IMR-90 (cell line): Measurements from ENCODE around the gene GZMB. TPM values are rescaled to one million over a fixed set of nuclear protein-coding genes. Genes with fewer than 3 reads are reported as not detected.

Experiments used
- ATAC-seq: fragments of 200-7000 bp; cut with Tn5 transposase; 2 replicates; pipeline ENCODE4 v1.9.1; 2020; ENCODE audit warnings: low read depth, mild to moderate bottlenecking, moderate library complexity
- BruUV-seq: library from RNA; stranded (reverse); fragments of 400-500 nt; replicated peaks from 2 replicates; lab custom pipeline; 2021; lab: Mats Ljungman, UMichigan
- CTCF ChIA-PET: fragments of 300-600 bp; formaldehyde crosslinking; extraction: SDS; loops from one replicate; lab custom pipeline; 2021; ENCODE audit warnings: antibody characterized with exemption; lab: Yijun Ruan, JAX
- POLR2A ChIA-PET: fragments of 300-600 bp; sonication (Branson Sonifier 250); formaldehyde crosslinking; loops from one replicate; lab custom pipeline; 2022; ENCODE audit warnings: antibody characterized with exemption; ENCODE audit not compliant: unreplicated experiment; lab: Charles Lee
- DNase-seq: peaks from one replicate; pipeline ENCODE4 v3.0.0; 2013
- H2AFZ ChIP-seq: replicated peaks from 2 replicates; pipeline ENCODE3; 2013; ENCODE audit warnings: low read length, mild to moderate bottlenecking; ENCODE audit not compliant: poor library complexity
- H2AK5ac ChIP-seq: 2 replicates; pipeline ENCODE4 v1.6.1; 2013; ENCODE audit warnings: low read depth, low read length, inconsistent platforms
- H2AK9ac ChIP-seq: replicated peaks from 2 replicates; pipeline ENCODE3; 2013; ENCODE audit warnings: mild to moderate bottlenecking, low read depth, low read length, moderate library complexity; ENCODE audit not compliant: poor library complexity
- H2BK120ac ChIP-seq: 2 replicates; pipeline ENCODE4 v1.6.1; 2013; ENCODE audit warnings: low read depth, low read length, inconsistent platforms
- H2BK15ac ChIP-seq: 3 replicates; pipeline ENCODE4 v1.6.1; 2013; ENCODE audit warnings: low read depth, low read length, inconsistent platforms
- H2BK20ac ChIP-seq: 2 replicates; pipeline ENCODE4 v1.6.1; 2013; ENCODE audit warnings: low read depth, mild to moderate bottlenecking, inconsistent platforms, low read length, moderate library complexity
- H2BK5ac ChIP-seq: 2 replicates; pipeline ENCODE4 v1.6.1; 2013; ENCODE audit warnings: mild to moderate bottlenecking, low read depth, low read length, inconsistent platforms; ENCODE audit not compliant: poor library complexity, severe bottlenecking
- H3K14ac ChIP-seq: replicated peaks from 2 replicates; pipeline ENCODE4 v1.6.1; 2013; ENCODE audit warnings: low read depth, low read length, inconsistent platforms
- H3K18ac ChIP-seq: 2 replicates; pipeline ENCODE4 v1.6.1; 2013; ENCODE audit warnings: low read depth, low read length, control low read depth
- H3K23ac ChIP-seq: 2 replicates; pipeline ENCODE4 v1.6.1; 2013; ENCODE audit warnings: low read depth, low read length, inconsistent platforms
- H3K27ac ChIP-seq: 2 replicates; pipeline ENCODE4 v1.5.1; 2013; ENCODE audit warnings: mild to moderate bottlenecking, control low read depth, low read length; ENCODE audit not compliant: insufficient read depth
- H3K27me3 ChIP-seq: 2 replicates; pipeline ENCODE4 v1.6.1; 2013; ENCODE audit warnings: low read length; ENCODE audit not compliant: control insufficient read depth, insufficient read depth
- H3K36me3 ChIP-seq: 2 replicates; pipeline ENCODE4 v1.6.1; 2013; ENCODE audit warnings: low read length, mixed read lengths; ENCODE audit not compliant: control insufficient read depth, insufficient read depth
- H3K4ac ChIP-seq: 2 replicates; pipeline ENCODE4 v1.6.1; 2013; ENCODE audit warnings: low read depth, low read length, inconsistent platforms
- H3K4me1 ChIP-seq: 2 replicates; pipeline ENCODE4 v1.6.1; 2013; ENCODE audit warnings: low read length, mixed read lengths; ENCODE audit not compliant: control insufficient read depth, insufficient read depth
- H3K4me2 ChIP-seq: 2 replicates; pipeline ENCODE4 v1.6.1; 2013; ENCODE audit warnings: low read depth, mild to moderate bottlenecking, control low read depth, low read length, moderate library complexity
- H3K4me3 ChIP-seq: 2 replicates; pipeline ENCODE4 v1.5.1; 2013; ENCODE audit warnings: low read depth, mild to moderate bottlenecking, control low read depth, low read length, moderate library complexity; ENCODE audit not compliant: insufficient read depth
- H3K56ac ChIP-seq: 2 replicates; pipeline ENCODE4 v1.6.1; 2013; ENCODE audit warnings: low read length, inconsistent platforms; ENCODE audit not compliant: insufficient read depth; ENCODE audit errors: extremely low read depth
- H3K79me1 ChIP-seq, 2 experiments: 2 replicates each; pipeline ENCODE4 v1.6.1; 2013; ENCODE audit warnings: low read length in 2 of 2, inconsistent platforms in 1 of 2, low read depth in 1 of 2
- H3K9ac ChIP-seq: 2 replicates; pipeline ENCODE4 v1.6.1; 2013; ENCODE audit warnings: low read depth, low read length, control low read depth
- H3K9me1 ChIP-seq: 2 replicates; pipeline ENCODE4 v1.6.1; 2013; ENCODE audit warnings: low read length, inconsistent platforms; ENCODE audit not compliant: insufficient read depth
- H3K9me3 ChIP-seq: 2 replicates; pipeline ENCODE4 v1.6.1; 2013; ENCODE audit warnings: low read length; ENCODE audit not compliant: control insufficient read depth, insufficient read depth
- H4K20me1 ChIP-seq: 2 replicates; pipeline ENCODE4 v1.6.1; 2013; ENCODE audit warnings: low read length, inconsistent platforms; ENCODE audit not compliant: insufficient read depth
- H4K5ac ChIP-seq: 2 replicates; pipeline ENCODE4 v1.6.1; 2013; ENCODE audit warnings: mild to moderate bottlenecking, low read depth, low read length, control low read depth
- H4K8ac ChIP-seq, 2 experiments: 2 replicates each; pipeline ENCODE4 v1.6.1; 2013; ENCODE audit warnings: low read depth in 2 of 2, low read length in 2 of 2, control low read depth in 1 of 2, inconsistent platforms in 1 of 2
- H4K91ac ChIP-seq: 2 replicates; pipeline ENCODE4 v1.6.1; 2013; ENCODE audit warnings: low read depth, low read length, inconsistent platforms; ENCODE audit not compliant: insufficient read depth
- BHLHE40 ChIP-seq: fragments of 150-350 bp; IDR thresholded peaks from 2 replicates; pipeline ENCODE4 v1.6.1; 2016; ENCODE audit warnings: mild to moderate bottlenecking, low read depth, low read length
- CEBPB ChIP-seq: IDR thresholded peaks from 2 replicates; pipeline ENCODE4 v1.6.1; 2012; ENCODE audit warnings: low read depth, low read length, improper control_type of control experiment
- CHD1 ChIP-seq: IDR thresholded peaks from 2 replicates; pipeline ENCODE4 v1.6.1; 2012; ENCODE audit warnings: low read depth, low read length, improper control_type of control experiment
- CTCF ChIP-seq: conservative IDR thresholded peaks from 2 replicates; pipeline ENCODE4 v1.5.1; 2012; ENCODE audit warnings: mild to moderate bottlenecking, low read depth, low read length, improper control_type of control experiment
- MAFK ChIP-seq: IDR thresholded peaks from 2 replicates; pipeline ENCODE4 v1.6.1; 2012; ENCODE audit warnings: low read depth, low read length, improper control_type of control experiment
- MAZ ChIP-seq: IDR thresholded peaks from 2 replicates; pipeline ENCODE4 v1.6.1; 2012; ENCODE audit warnings: low read depth, mild to moderate bottlenecking, low read length, improper control_type of control experiment, moderate library complexity, borderline replicate concordance
- MXI1 ChIP-seq: IDR thresholded peaks from 2 replicates; pipeline ENCODE4 v1.6.1; 2012; ENCODE audit warnings: low read depth, mild to moderate bottlenecking, low read length, moderate library complexity, borderline replicate concordance
- NFE2L2 ChIP-seq: fragments of 150-350 bp; IDR thresholded peaks from 2 replicates; pipeline ENCODE4 v1.6.1; 2016; ENCODE audit warnings: low read depth, mild to moderate bottlenecking, low read length
- POLR2A ChIP-seq: IDR thresholded peaks from 2 replicates; pipeline ENCODE4 v1.6.1; 2012; ENCODE audit warnings: mild to moderate bottlenecking, low read depth, low read length
- RAD21 ChIP-seq: IDR thresholded peaks from 2 replicates; pipeline ENCODE4 v1.6.1; 2012; ENCODE audit warnings: low read length, improper control_type of control experiment
- RCOR1 ChIP-seq: IDR thresholded peaks from 2 replicates; pipeline ENCODE4 v1.6.1; 2012; ENCODE audit warnings: mild to moderate bottlenecking, low read length, improper control_type of control experiment; ENCODE audit not compliant: insufficient replicate concordance
- RFX5 ChIP-seq: IDR thresholded peaks from 2 replicates; pipeline ENCODE4 v1.8.0; 2012; ENCODE audit warnings: low read depth, mild to moderate bottlenecking, low read length, moderate library complexity
- SMC3 ChIP-seq: fragments of 150-350 bp; IDR thresholded peaks from 2 replicates; pipeline ENCODE4 v1.6.1; 2016; ENCODE audit warnings: low read depth, mild to moderate bottlenecking, antibody characterized with exemption, low read length, moderate library complexity
- USF2 ChIP-seq: fragments of 150-350 bp; IDR thresholded peaks from 2 replicates; pipeline ENCODE4 v1.6.1; 2017; ENCODE audit warnings: mild to moderate bottlenecking, antibody characterized with exemption, low read length, low read depth
- WGBS, 2 experiments: methylation state at CpG; one replicate each; pipeline versions ENCODE4 v1.1.5 to v1.1.7; 2013; ENCODE audit warnings: missing lambda C conversion rate in 2 of 2; ENCODE audit not compliant: insufficient read length in 1 of 2; ENCODE audit errors: extremely low coverage in 2 of 2; 5-methylcytosine and 5-hydroxymethylcytosine counted together
- dilution Hi-C: fragments of 300-500 bp; cut with HindIII; formaldehyde crosslinking; loops from one replicate; pipeline ENCODE4 v1.14.3; 2018; ENCODE audit warnings: low sequenced_read_pairs; ENCODE audit not compliant: unreplicated experiment
- in situ Hi-C: fragments of 300-500 bp; cut with MboI; formaldehyde crosslinking; loops from 3 replicates; pipeline ENCODE4 v1.14.3; 2019; ENCODE audit warnings: low sequenced_read_pairs, inconsistent platforms, mixed read lengths
- intact Hi-C: fragments of 100-400 bp; cut with micrococcal nuclease; formaldehyde crosslinking; loops from 2 replicates; pipeline ENCODE4 v1.10.0; 2022
- polyA plus RNA-seq, 3 experiments: library from polyadenylated mRNA; depleted of rRNA; stranded (reverse); fragments of >200 nt; gene quantifications; 2 replicates each; pipeline ENCODE4 v1.2.3, GENCODE V29; 2012; ENCODE audit warnings: low replicate concordance in 1 of 3
- total RNA-seq: library from RNA; depleted of rRNA; stranded (reverse); fragments of >200 nt; gene quantifications from 2 replicates; pipeline ENCODE4 v1.2.3, GENCODE V29; 2012
- TF ChIP-seq, protein P1 (sequence below): fragments of 150-350 bp; IDR thresholded peaks from 2 replicates; pipeline ENCODE4 v1.6.1; 2016; ENCODE audit warnings: low read depth, mild to moderate bottlenecking, low read length, moderate library complexity, borderline replicate concordance

The GZMB gene
- total and polyA plus RNA-seq, 2 of the 4 experiments (the other 2 are of a cell fraction), result not detected

DNA sequence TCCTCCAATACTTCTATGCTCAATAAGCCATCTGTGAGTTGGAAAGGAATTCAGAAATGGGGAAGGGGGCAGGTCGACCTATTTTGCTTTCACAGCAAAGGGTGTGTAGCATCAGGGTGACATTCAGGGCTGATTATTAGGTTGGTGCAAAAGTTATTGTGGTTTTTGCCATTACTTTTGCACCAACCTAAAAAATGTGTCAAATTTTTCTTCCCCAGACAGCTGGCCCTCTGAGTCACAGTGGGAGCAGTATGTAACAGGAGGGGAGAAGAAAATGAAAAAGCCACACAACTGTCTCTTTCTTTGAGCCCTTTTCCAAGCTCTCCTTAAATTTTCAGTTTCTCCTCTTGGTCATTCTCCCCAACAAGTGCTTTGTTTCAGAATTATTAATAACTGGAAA lies 47.1 kb upstream of the GZMB start:
- no peak for TF ChIP-seq POLR2A
- no peak for TF ChIP-seq NFE2L2
- TF ChIP-seq MAZ, result no peak
- TF ChIP-seq BHLHE40, result no peak
- no peak for TF ChIP-seq CHD1
- TF ChIP-seq MXI1, result no peak
- TF ChIP-seq RAD21, result no peak
- TF ChIP-seq, protein P1, sequence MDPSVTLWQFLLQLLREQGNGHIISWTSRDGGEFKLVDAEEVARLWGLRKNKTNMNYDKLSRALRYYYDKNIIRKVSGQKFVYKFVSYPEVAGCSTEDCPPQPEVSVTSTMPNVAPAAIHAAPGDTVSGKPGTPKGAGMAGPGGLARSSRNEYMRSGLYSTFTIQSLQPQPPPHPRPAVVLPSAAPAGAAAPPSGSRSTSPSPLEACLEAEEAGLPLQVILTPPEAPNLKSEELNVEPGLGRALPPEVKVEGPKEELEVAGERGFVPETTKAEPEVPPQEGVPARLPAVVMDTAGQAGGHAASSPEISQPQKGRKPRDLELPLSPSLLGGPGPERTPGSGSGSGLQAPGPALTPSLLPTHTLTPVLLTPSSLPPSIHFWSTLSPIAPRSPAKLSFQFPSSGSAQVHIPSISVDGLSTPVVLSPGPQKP, result no peak
- no peak for TF ChIP-seq USF2
- no peak for TF ChIP-seq MAFK
- TF ChIP-seq SMC3, result no peak
- no peak for TF ChIP-seq CEBPB
- TF ChIP-seq CTCF, result no peak
- TF ChIP-seq RFX5, result no peak
- TF ChIP-seq RCOR1, result no peak
- no peaks in the 10 kb centered on the region for H3K36me3 ChIP-seq
- no peak overlapping the region for H3K23ac ChIP-seq
- no peaks in the 10 kb centered on the region for H3K9me1 ChIP-seq
- BruUV-seq, result no TSS peak
- intact Hi-C loops (no loop called here), dilution Hi-C loops (no loop called here), in situ Hi-C loops (no loop called here)
- H3K27me3 ChIP-seq, result no peaks in the 10 kb centered on the region
- no peak overlapping the region for H3K56ac ChIP-seq
- H4K5ac ChIP-seq, result no peak overlapping the region
- no peak overlapping the region for H2AK5ac ChIP-seq
- H3K18ac ChIP-seq, result no peak overlapping the region
- H2AFZ ChIP-seq, result no peak overlapping the region
- no peak overlapping the region for H3K4me3 ChIP-seq
- DNase-seq (no peak), ATAC-seq (no peak)
- no peak overlapping the region for H2BK20ac ChIP-seq
- POLR2A ChIA-PET, result no interaction called here
- H3K4me2 ChIP-seq, result no peak overlapping the region
- WGBS, 2 experiments, result no CpG with 5 or more reads among the region's 1 CpG
- no peak overlapping the region for H2BK5ac ChIP-seq
- no peak overlapping the region for H2BK120ac ChIP-seq
- H3K27ac ChIP-seq, result no peak overlapping the region
- no peak overlapping the region for H3K9ac ChIP-seq
- H3K4ac ChIP-seq, result no peak overlapping the region
- H2BK15ac ChIP-seq, result no peak overlapping the region
- no peaks in the 10 kb centered on the region for H4K20me1 ChIP-seq
- no peaks in the 10 kb centered on the region for H3K4me1 ChIP-seq
- CTCF ChIA-PET, result no interaction called here
- H2AK9ac ChIP-seq, result no peak overlapping the region
- H3K79me1 ChIP-seq, result no peaks in the 10 kb centered on the region
- H3K14ac ChIP-seq, result no peak overlapping the region
- no peak overlapping the region for H4K91ac ChIP-seq
- no peak overlapping the region for H4K8ac ChIP-seq
- H3K9me3 ChIP-seq, result no peaks in the 10 kb centered on the region
